PFSK-1 (cell line): Measurements from ENCODE around the gene MYH10.

Source experiments
- FOXP2 ChIP-seq: optimal IDR thresholded peaks from 2 replicates; pipeline ENCODE3; 2011; ENCODE audit warnings: borderline replicate concordance, control low read depth, inconsistent platforms; ENCODE audit not compliant: insufficient read depth; ENCODE audit errors: extremely low read length, extremely low read depth
- POLR2AphosphoS5 ChIP-seq: IDR thresholded peaks from 2 replicates; pipeline ENCODE4 v1.6.1; 2012; ENCODE audit warnings: low read depth, mild to moderate bottlenecking, control low read depth, low read length, moderate library complexity
- SIN3A ChIP-seq: IDR thresholded peaks from 2 replicates; pipeline ENCODE4 v1.6.1; 2012; ENCODE audit warnings: mild to moderate bottlenecking, low read length, moderate library complexity, borderline replicate concordance; ENCODE audit not compliant: insufficient read depth
- TAF1 ChIP-seq: IDR thresholded peaks from 2 replicates; pipeline ENCODE4 v1.6.1; 2012; ENCODE audit warnings: low read length, control low read depth, borderline replicate concordance; ENCODE audit not compliant: insufficient read depth
- TF ChIP-seq, protein P1 (sequence below), 2 experiments: IDR thresholded peaks; 2 replicates each; pipeline versions ENCODE4 v1.6.1 to v1.8.0; 2011 to 2012; ENCODE audit warnings: low read depth in 2 of 2, low read length in 2 of 2, control low read depth in 1 of 2, inconsistent platforms in 1 of 2, mild to moderate bottlenecking in 1 of 2, moderate library complexity in 1 of 2; ENCODE audit not compliant: insufficient read depth in 1 of 2

Gene MYH10

GRCh38 chr17:8514801-8515200, 115.7 kb downstream of the MYH10 start:
- TF ChIP-seq, protein P1, sequence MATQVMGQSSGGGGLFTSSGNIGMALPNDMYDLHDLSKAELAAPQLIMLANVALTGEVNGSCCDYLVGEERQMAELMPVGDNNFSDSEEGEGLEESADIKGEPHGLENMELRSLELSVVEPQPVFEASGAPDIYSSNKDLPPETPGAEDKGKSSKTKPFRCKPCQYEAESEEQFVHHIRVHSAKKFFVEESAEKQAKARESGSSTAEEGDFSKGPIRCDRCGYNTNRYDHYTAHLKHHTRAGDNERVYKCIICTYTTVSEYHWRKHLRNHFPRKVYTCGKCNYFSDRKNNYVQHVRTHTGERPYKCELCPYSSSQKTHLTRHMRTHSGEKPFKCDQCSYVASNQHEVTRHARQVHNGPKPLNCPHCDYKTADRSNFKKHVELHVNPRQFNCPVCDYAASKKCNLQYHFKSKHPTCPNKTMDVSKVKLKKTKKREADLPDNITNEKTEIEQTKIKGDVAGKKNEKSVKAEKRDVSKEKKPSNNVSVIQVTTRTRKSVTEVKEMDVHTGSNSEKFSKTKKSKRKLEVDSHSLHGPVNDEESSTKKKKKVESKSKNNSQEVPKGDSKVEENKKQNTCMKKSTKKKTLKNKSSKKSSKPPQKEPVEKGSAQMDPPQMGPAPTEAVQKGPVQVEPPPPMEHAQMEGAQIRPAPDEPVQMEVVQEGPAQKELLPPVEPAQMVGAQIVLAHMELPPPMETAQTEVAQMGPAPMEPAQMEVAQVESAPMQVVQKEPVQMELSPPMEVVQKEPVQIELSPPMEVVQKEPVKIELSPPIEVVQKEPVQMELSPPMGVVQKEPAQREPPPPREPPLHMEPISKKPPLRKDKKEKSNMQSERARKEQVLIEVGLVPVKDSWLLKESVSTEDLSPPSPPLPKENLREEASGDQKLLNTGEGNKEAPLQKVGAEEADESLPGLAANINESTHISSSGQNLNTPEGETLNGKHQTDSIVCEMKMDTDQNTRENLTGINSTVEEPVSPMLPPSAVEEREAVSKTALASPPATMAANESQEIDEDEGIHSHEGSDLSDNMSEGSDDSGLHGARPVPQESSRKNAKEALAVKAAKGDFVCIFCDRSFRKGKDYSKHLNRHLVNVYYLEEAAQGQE (IDR thresholded peaks at IDR 0.05; ENCODE audit: insufficient read depth in 1 of 2, low read depth in 2 of 2, low read length in 2 of 2): no peak
- TF ChIP-seq SIN3A: no peak

DNA sequence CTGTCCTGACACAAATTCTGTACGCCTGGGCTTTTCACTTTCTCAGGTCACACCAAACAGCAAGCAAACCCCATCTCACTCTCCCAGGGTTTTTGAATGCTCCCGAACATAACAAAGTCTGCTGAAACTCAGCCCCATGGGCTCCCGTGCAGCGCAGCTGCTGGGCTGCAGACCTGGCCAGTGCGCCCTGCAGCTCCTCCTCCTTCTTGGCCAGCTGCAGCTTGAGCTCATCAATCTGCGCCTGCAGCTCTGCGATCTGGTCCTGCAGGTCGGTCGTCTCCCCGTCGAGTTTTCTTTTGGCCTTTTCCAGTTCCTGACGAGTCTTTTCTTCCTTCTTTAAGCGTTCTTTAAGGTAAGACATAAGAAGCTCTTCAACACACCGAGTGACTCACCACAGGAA, 124.4 kb downstream of the MYH10 start:
- no peak for TF ChIP-seq POLR2AphosphoS5
- TF ChIP-seq FOXP2: no peak

GRCh38 chr17:8504460-8505207, 125.9 kb downstream of the MYH10 start:
- no peak for TF ChIP-seq POLR2AphosphoS5
- TF ChIP-seq FOXP2: no peak
- TF ChIP-seq, protein P1 (IDR thresholded peaks at IDR 0.05; ENCODE audit: insufficient read depth in 1 of 2, low read depth in 2 of 2, low read length in 2 of 2): no peak
- TF ChIP-seq TAF1: no peak
- no peak for TF ChIP-seq SIN3A

DNA sequence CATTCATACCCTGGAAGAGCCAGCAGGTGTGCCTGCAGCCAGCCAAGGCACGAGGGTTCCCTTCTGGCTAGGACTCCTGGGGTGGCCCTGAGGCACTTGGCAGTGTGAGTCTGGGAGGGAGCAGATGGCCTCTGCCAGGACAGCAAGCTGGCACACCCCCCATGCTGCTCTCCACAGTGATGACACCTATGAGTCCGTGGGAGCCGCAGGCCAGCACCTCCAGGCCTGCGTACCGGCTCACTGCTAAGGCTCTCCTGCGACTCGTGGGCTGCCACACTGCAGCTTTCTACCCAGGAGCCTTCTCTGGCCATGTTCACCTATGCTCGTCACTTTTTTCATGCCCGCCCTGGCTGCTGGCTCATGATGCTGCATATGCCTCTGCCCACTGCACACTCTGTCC, 126.7 kb downstream of the MYH10 start:
- TF ChIP-seq FOXP2 (no peak), POLR2AphosphoS5 (no peak), TAF1 (no peak), SIN3A (no peak)
- TF ChIP-seq, protein P1 (IDR thresholded peaks at IDR 0.05; ENCODE audit: insufficient read depth in 1 of 2, low read depth in 2 of 2, low read length in 2 of 2): no peak

GRCh38 chr17:8503368-8503767, 127.2 kb downstream of the MYH10 start:
- no peak for TF ChIP-seq SIN3A
- no peak for TF ChIP-seq POLR2AphosphoS5
- no peak for TF ChIP-seq FOXP2
- TF ChIP-seq, protein P1 (IDR thresholded peaks at IDR 0.05; ENCODE audit: insufficient read depth in 1 of 2, low read depth in 2 of 2, low read length in 2 of 2): no peak
- no peak for TF ChIP-seq TAF1
